Left lung (tissue), 10 donors: ENCODE data around the gene TSGA10IP. TPM values are rescaled to one million over a fixed set of nuclear protein-coding genes. Genes with fewer than 3 reads are reported as not detected.
"Not testable (repeated sequence)": the region's sequence is repeated elsewhere in the genome, so short reads cannot be mapped to it uniquely, and the experiment has no call there.

ENCODE experiments used
- ATAC-seq: fragments of 200-7000 bp; cut with Tn5 transposase; one replicate; pipeline ENCODE4 v1.9.1; 2020; ENCODE audit warnings: moderate library complexity
- DNase-seq, 4 donors: peaks; one replicate each; pipeline ENCODE4 v3.0.0-alpha.2; 2013 to 2020
- H3K27ac ChIP-seq, 2 donors: fragments of 200-600 bp; sonication (generic) in 1 of 2; one replicate each; pipeline versions ENCODE4 v1.5.0 to v1.8.0; 2020 to 2021
- H3K27me3 ChIP-seq, 2 donors: fragments of 200-600 bp; sonication (generic) in 1 of 2; one replicate each; pipeline versions ENCODE4 v1.5.0 to v1.8.0; 2020 to 2021
- H3K36me3 ChIP-seq, 2 donors: fragments of 200-600 bp; sonication (generic) in 1 of 2; one replicate each; pipeline versions ENCODE4 v1.5.0 to v1.8.0; 2020 to 2021
- H3K4me1 ChIP-seq, 2 donors: fragments of 200-600 bp; one replicate each; pipeline ENCODE4 v1.8.0; 2021
- H3K4me3 ChIP-seq, 2 donors: fragments of 200-600 bp; sonication (generic) in 1 of 2; one replicate each; pipeline versions ENCODE4 v1.5.0 to v1.8.0; 2020 to 2021; ENCODE audit warnings: mild to moderate bottlenecking in 1 of 2
- H3K9me3 ChIP-seq, 2 donors: fragments of 200-600 bp; sonication (generic) in 1 of 2; one replicate each; pipeline versions ENCODE4 v1.5.0 to v1.8.0; 2020 to 2021
- CTCF ChIP-seq, 2 donors: fragments of 200-600 bp; sonication (generic) in 1 of 2; IDR thresholded peaks; one replicate each; pipeline versions ENCODE4 v1.5.0 to v1.8.0; 2021; ENCODE audit warnings: antibody characterized with exemption in 2 of 2
- intact Hi-C, 2 donors: fragments of 100-400 bp; cut with DNase I; formaldehyde crosslinking; loops; one replicate each; pipeline versions ENCODE4 v1.11.2 to v1.14.2; 2022
- polyA plus RNA-seq, 6 donors: library from polyadenylated mRNA; unstranded; fragments of 120-200 nt; gene quantifications; one replicate each; pipeline ENCODE4 v1.2.1, GENCODE V29; 2013; ENCODE audit not compliant: insufficient read length in 6 of 6
- total RNA-seq, 2 donors: library from RNA; stranded (reverse); fragmentation: NEBNext Ultra II Directional; extraction: Animal tissue kit (Norgen Biotek cat#: 25700); gene quantifications; one replicate each; pipeline ENCODE4 v1.2.1, GENCODE V29; 2021
- donor health status: DM: no; HTN: yes; CAD: no.
- donor health status: DM: no; HTN: no; CAD: no.

Gene TSGA10IP
- total and polyA plus RNA-seq, 8 donors: 0.26 to 1.0 (median 0.79) TPM; not detected in 3

- intact Hi-C loops: no loop called here
- no peak for TF ChIP-seq CTCF (IDR thresholded peaks at IDR 0.05)
These were observed 770 bp downstream of the TSGA10IP start for GRCh38 chr11:65945941-65946558.

GRCh38 chr11:65946655-65947054 lies 1.4 kb downstream of the TSGA10IP start:
- H3K36me3 ChIP-seq: no peaks in the 10 kb centered on the region
- no peak for ATAC-seq

More at GRCh38 chr11:65945941-65946558, 770 bp downstream of the TSGA10IP start:
- Histone ChIP-seq H3K9me3 (no peaks in the 10 kb centered on the region), H3K27me3 (peaks cover 0 to 10% of the 10 kb centered on the region in 2 donors), H3K4me3 (no peak overlapping the region), H3K4me1 (peaks cover 0 to 15% of the 10 kb centered on the region in 2 donors), H3K36me3 (no peaks in the 10 kb centered on the region), H3K27ac (no peak overlapping the region)
- DNase-seq: peak in 1 of 4 donors; percentile 1
- no peak for ATAC-seq

GRCh38 chr11:65947133-65947532 lies 1.9 kb downstream of the TSGA10IP start:
- Histone ChIP-seq H3K4me1 (peaks cover 0 to 4% of the 10 kb centered on the region in 2 donors), H3K27ac (no peak overlapping the region), H3K36me3 (no peaks in the 10 kb centered on the region), H3K27me3 (peaks cover 0 to 10% of the 10 kb centered on the region in 2 donors), H3K4me3 (no peak overlapping the region), H3K9me3 (no peaks in the 10 kb centered on the region)
- no peak for TF ChIP-seq CTCF (IDR thresholded peaks at IDR 0.05)
- no peak for DNase-seq
- no peak for ATAC-seq
- intact Hi-C loops: no loop called here

More at GRCh38 chr11:65946655-65947054, 1.4 kb downstream of the TSGA10IP start:
- H3K27me3 ChIP-seq: peaks cover 0 to 10% of the 10 kb centered on the region in 2 donors
- DNase-seq: peak in 1 of 4 donors; percentile 43
- no peak for TF ChIP-seq CTCF (IDR thresholded peaks at IDR 0.05)
- H3K4me1 ChIP-seq: peaks cover 0 to 9% of the 10 kb centered on the region in 2 donors
- H3K4me3 ChIP-seq: no peak overlapping the region
- intact Hi-C loops: no loop called here
- H3K9me3 ChIP-seq: no peaks in the 10 kb centered on the region
- H3K27ac ChIP-seq: no peak overlapping the region

DNA sequence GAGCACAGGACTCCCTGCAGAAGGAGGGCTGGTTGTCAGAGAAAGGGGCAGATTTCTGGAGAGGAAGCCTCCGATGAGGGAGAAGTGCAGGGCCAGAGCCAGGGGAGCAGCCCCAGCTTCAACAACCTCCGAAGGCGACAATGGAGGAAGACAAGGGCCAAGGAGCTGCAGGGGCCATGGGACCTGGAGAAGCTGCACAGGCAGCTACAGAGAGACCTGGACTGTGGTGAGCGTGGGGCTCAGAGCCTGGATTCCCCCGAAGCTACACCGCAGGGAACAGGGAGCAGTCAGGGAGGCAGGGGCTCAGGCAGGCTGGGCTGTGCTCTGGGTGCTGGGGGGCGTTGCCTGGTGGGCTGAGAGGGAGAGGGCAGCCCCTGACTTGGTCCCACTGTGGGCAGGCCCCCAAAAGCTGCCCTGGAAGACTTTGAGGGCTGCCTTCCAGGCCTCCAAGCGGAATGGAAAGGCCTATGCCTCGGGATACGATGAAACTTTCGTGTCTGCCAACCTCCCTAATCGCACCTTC lies 2.4 kb downstream of the TSGA10IP start:
- peak in 1 of 4 donors; percentile 41 for DNase-seq
- H3K4me3 ChIP-seq: no peak overlapping the region
- no peaks in the 10 kb centered on the region for H3K9me3 ChIP-seq
- no peaks in the 10 kb centered on the region for H3K36me3 ChIP-seq
- no peak for TF ChIP-seq CTCF (IDR thresholded peaks at IDR 0.05)
- no peaks in the 10 kb centered on the region for H3K4me1 ChIP-seq
- no peak overlapping the region for H3K27ac ChIP-seq
- intact Hi-C loops: no loop called here
- peaks cover 0 to 10% of the 10 kb centered on the region in 2 donors for H3K27me3 ChIP-seq
- ATAC-seq: no peak

DNA sequence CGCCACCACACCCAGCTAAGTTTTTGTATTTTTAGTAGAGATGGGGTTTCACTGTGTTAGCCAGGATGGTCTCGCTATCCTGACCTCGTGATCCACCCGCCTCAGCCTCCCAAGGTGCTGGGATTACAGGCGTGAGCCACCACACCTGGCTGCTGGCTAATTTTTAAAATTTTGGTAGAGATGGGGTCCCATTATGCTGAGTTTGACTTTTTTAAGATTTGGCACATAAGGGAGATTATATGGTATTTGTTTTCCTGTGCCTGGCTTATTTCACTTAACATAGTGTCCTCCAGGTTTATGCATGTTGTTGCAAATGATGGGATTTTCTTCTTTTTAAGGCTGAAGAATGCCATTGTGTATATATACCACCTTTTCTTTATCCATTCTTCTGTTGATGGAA lies 5.4 kb downstream of the TSGA10IP start:
- peaks cover 0 to 29% of the 10 kb centered on the region in 2 donors for H3K27me3 ChIP-seq
- H3K4me3 ChIP-seq, H3K9me3 ChIP-seq, DNase-seq, intact Hi-C loops, ATAC-seq, H3K36me3 ChIP-seq, H3K27ac ChIP-seq, H3K4me1 ChIP-seq: not testable (repeated sequence)

DNA sequence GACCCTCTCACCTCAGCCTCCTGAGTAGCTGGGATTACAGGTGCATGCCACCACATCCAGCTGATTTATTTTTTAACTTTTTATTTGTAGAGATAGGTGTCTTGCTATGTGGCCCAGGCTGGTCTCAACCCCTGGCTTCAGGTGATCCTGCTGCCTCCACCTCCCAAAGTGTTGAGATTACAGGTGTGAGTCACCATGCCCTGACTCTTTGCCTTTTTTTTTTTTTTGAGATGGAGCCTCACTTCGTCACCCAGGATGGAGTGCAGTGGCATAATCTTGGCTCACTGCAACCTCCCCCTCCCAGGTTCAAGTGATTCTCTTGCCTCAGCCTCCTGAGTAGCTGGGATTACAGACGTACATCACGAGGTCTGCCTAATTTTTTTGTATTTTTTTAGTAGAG lies 6.4 kb downstream of the TSGA10IP start:
- H3K36me3 ChIP-seq, DNase-seq, ATAC-seq, H3K27ac ChIP-seq, intact Hi-C loops, H3K9me3 ChIP-seq, H3K4me1 ChIP-seq, H3K4me3 ChIP-seq: not testable (repeated sequence)
- peaks cover 0 to 30% of the 10 kb centered on the region in 2 donors for H3K27me3 ChIP-seq
